ENCODE measurements around the gene PLXNA4. TPM values are rescaled to one million over a fixed set of nuclear protein-coding genes. Genes with fewer than 3 reads are reported as not detected.

Gene PLXNA4
- total RNA-seq, 1 donor from 2014 or later = 0.13 TPM

- DNase-seq (ENCODE audit: low spot score) = no peak
- no peaks in the 10 kb centered on the region for H3K36me3 Mint-ChIP-seq (ENCODE audit: low read depth)
- no peak overlapping the region for H3K27ac Mint-ChIP-seq
- H3K9me3 Mint-ChIP-seq = no peaks in the 10 kb centered on the region
- H3K4me1 Mint-ChIP-seq (ENCODE audit: low read depth) = peaks cover 17% of the 10 kb centered on the region
- no peak overlapping the region for H3K4me3 Mint-ChIP-seq
- intact Hi-C loops (cut with micrococcal nuclease) = no loop called here
- peaks cover 20% of the 10 kb centered on the region for H3K27me3 Mint-ChIP-seq (ENCODE audit: insufficient read depth)
Observed at GRCh38 chr7:132514430-132514829, 61.8 kb downstream of the PLXNA4 start.

GRCh38 chr7:132511921-132512320, 64.3 kb downstream of the PLXNA4 start:
- Mint-ChIP-seq H3K4me1 (ENCODE audit: low read depth) (peaks cover 15% of the 10 kb centered on the region), H3K4me3 (no peak overlapping the region)

GRCh38 chr7:132511387-132511786, 64.9 kb downstream of the PLXNA4 start:
- intact Hi-C loops (cut with micrococcal nuclease) = no loop called here
- H3K36me3 Mint-ChIP-seq (ENCODE audit: low read depth) = no peaks in the 10 kb centered on the region
- H3K27ac Mint-ChIP-seq = no peak overlapping the region
- peaks cover 18% of the 10 kb centered on the region for H3K27me3 Mint-ChIP-seq (ENCODE audit: insufficient read depth)
- no peaks in the 10 kb centered on the region for H3K9me3 Mint-ChIP-seq
- H3K4me1 Mint-ChIP-seq (ENCODE audit: low read depth) = peaks cover 15% of the 10 kb centered on the region
- no peak overlapping the region for H3K4me3 Mint-ChIP-seq
- DNase-seq (ENCODE audit: low spot score) = no peak

More at GRCh38 chr7:132511921-132512320, 64.3 kb downstream of the PLXNA4 start:
- DNase-seq (ENCODE audit: low spot score) = no peak
- Mint-ChIP-seq H3K27me3 (ENCODE audit: insufficient read depth) (peaks cover 18% of the 10 kb centered on the region), H3K9me3 (no peaks in the 10 kb centered on the region), H3K36me3 (ENCODE audit: low read depth) (no peaks in the 10 kb centered on the region), H3K27ac (no peak overlapping the region)
- intact Hi-C loops (cut with micrococcal nuclease) = no loop called here

GRCh38 chr7:132509643-132510042, 66.6 kb downstream of the PLXNA4 start:
- Mint-ChIP-seq H3K27me3 (ENCODE audit: insufficient read depth) (peaks cover 17% of the 10 kb centered on the region), H3K9me3 (no peaks in the 10 kb centered on the region), H3K4me3 (no peak overlapping the region), H3K27ac (no peak overlapping the region), H3K36me3 (ENCODE audit: low read depth) (no peaks in the 10 kb centered on the region), H3K4me1 (ENCODE audit: low read depth) (peaks cover 15% of the 10 kb centered on the region)
- intact Hi-C loops (cut with micrococcal nuclease) = no loop called here
- DNase-seq (ENCODE audit: low spot score) = no peak

- peaks cover 15% of the 10 kb centered on the region for H3K4me1 Mint-ChIP-seq (ENCODE audit: low read depth)
- H3K27ac Mint-ChIP-seq = no peak overlapping the region
- peaks cover 18% of the 10 kb centered on the region for H3K27me3 Mint-ChIP-seq (ENCODE audit: insufficient read depth)
- no peak for DNase-seq (ENCODE audit: low spot score)
- H3K9me3 Mint-ChIP-seq = no peaks in the 10 kb centered on the region
- H3K36me3 Mint-ChIP-seq (ENCODE audit: low read depth) = no peaks in the 10 kb centered on the region
- H3K4me3 Mint-ChIP-seq = no peak overlapping the region
- intact Hi-C loops (cut with micrococcal nuclease) = no loop called here
Observed at GRCh38 chr7:132508724-132509353, 67.4 kb downstream of the PLXNA4 start.

- Mint-ChIP-seq H3K4me3 (no peak overlapping the region), H3K27me3 (ENCODE audit: insufficient read depth) (peaks cover 12% of the 10 kb centered on the region), H3K27ac (no peak overlapping the region), H3K9me3 (no peaks in the 10 kb centered on the region), H3K4me1 (ENCODE audit: low read depth) (peaks cover 13% of the 10 kb centered on the region), H3K36me3 (ENCODE audit: low read depth) (no peaks in the 10 kb centered on the region)
- intact Hi-C loops (cut with micrococcal nuclease) = no loop called here
- no peak for DNase-seq (ENCODE audit: low spot score)
Observed at GRCh38 chr7:132504852-132505251, 71.4 kb downstream of the PLXNA4 start.

- H3K9me3 Mint-ChIP-seq = no peaks in the 10 kb centered on the region
- intact Hi-C loops (cut with micrococcal nuclease) = no loop called here
- H3K36me3 Mint-ChIP-seq (ENCODE audit: low read depth) = no peaks in the 10 kb centered on the region
Observed at GRCh38 chr7:132504071-132504470, 72.2 kb downstream of the PLXNA4 start.

GRCh38 chr7:132503415-132503814, 72.9 kb downstream of the PLXNA4 start:
- no peaks in the 10 kb centered on the region for H3K36me3 Mint-ChIP-seq (ENCODE audit: low read depth)
- no peak overlapping the region for H3K4me3 Mint-ChIP-seq
- no peak for DNase-seq (ENCODE audit: low spot score)
- no peaks in the 10 kb centered on the region for H3K9me3 Mint-ChIP-seq
- peaks cover 19% of the 10 kb centered on the region for H3K27me3 Mint-ChIP-seq (ENCODE audit: insufficient read depth)
- peaks cover 5% of the 10 kb centered on the region for H3K4me1 Mint-ChIP-seq (ENCODE audit: low read depth)
- intact Hi-C loops (cut with micrococcal nuclease) = no loop called here
- no peak overlapping the region for H3K27ac Mint-ChIP-seq

More at GRCh38 chr7:132504071-132504470, 72.2 kb downstream of the PLXNA4 start:
- Mint-ChIP-seq H3K27me3 (ENCODE audit: insufficient read depth) (peaks cover 14% of the 10 kb centered on the region), H3K27ac (no peak overlapping the region), H3K4me3 (no peak overlapping the region), H3K4me1 (ENCODE audit: low read depth) (peaks cover 5% of the 10 kb centered on the region)
- DNase-seq (ENCODE audit: low spot score) = no peak

GRCh38 chr7:132501956-132502355, 74.3 kb downstream of the PLXNA4 start:
- Mint-ChIP-seq H3K27me3 (ENCODE audit: insufficient read depth) (peaks cover 21% of the 10 kb centered on the region), H3K4me1 (ENCODE audit: low read depth) (peaks cover 5% of the 10 kb centered on the region), H3K27ac (no peak overlapping the region), H3K4me3 (no peak overlapping the region), H3K9me3 (no peaks in the 10 kb centered on the region), H3K36me3 (ENCODE audit: low read depth) (no peaks in the 10 kb centered on the region)
- intact Hi-C loops (cut with micrococcal nuclease) = no loop called here
- no peak for DNase-seq (ENCODE audit: low spot score)

- no peak overlapping the region for H3K4me3 Mint-ChIP-seq
- peaks cover 21% of the 10 kb centered on the region for H3K27me3 Mint-ChIP-seq (ENCODE audit: insufficient read depth)
- no peaks in the 10 kb centered on the region for H3K9me3 Mint-ChIP-seq
- peaks cover 5% of the 10 kb centered on the region for H3K4me1 Mint-ChIP-seq (ENCODE audit: low read depth)
- no peak for DNase-seq (ENCODE audit: low spot score)
- intact Hi-C loops (cut with micrococcal nuclease) = no loop called here
- no peak overlapping the region for H3K27ac Mint-ChIP-seq
- no peaks in the 10 kb centered on the region for H3K36me3 Mint-ChIP-seq (ENCODE audit: low read depth)
Observed at GRCh38 chr7:132500727-132501440, 75.4 kb downstream of the PLXNA4 start.

GRCh38 chr7:132499487-132499886, 76.8 kb downstream of the PLXNA4 start:
- H3K4me3 Mint-ChIP-seq = no peak overlapping the region
- no peaks in the 10 kb centered on the region for H3K9me3 Mint-ChIP-seq
- intact Hi-C loops (cut with micrococcal nuclease) = no loop called here
- no peak overlapping the region for H3K27ac Mint-ChIP-seq
- DNase-seq (ENCODE audit: low spot score) = no peak
- H3K27me3 Mint-ChIP-seq (ENCODE audit: insufficient read depth) = peaks cover 18% of the 10 kb centered on the region
- H3K4me1 Mint-ChIP-seq (ENCODE audit: low read depth) = peaks cover 5% of the 10 kb centered on the region
- no peaks in the 10 kb centered on the region for H3K36me3 Mint-ChIP-seq (ENCODE audit: low read depth)

GRCh38 chr7:132499065-132499464, 77.2 kb downstream of the PLXNA4 start:
- H3K27ac Mint-ChIP-seq = no peak overlapping the region
- H3K9me3 Mint-ChIP-seq = no peaks in the 10 kb centered on the region
- intact Hi-C loops (cut with micrococcal nuclease) = no loop called here
- H3K4me3 Mint-ChIP-seq = no peak overlapping the region
- H3K27me3 Mint-ChIP-seq (ENCODE audit: insufficient read depth) = peaks cover 17% of the 10 kb centered on the region
- no peak for DNase-seq (ENCODE audit: low spot score)
- peaks cover 5% of the 10 kb centered on the region for H3K4me1 Mint-ChIP-seq (ENCODE audit: low read depth)
- no peaks in the 10 kb centered on the region for H3K36me3 Mint-ChIP-seq (ENCODE audit: low read depth)

- peaks cover 5% of the 10 kb centered on the region for H3K4me1 Mint-ChIP-seq (ENCODE audit: low read depth)
- no peaks in the 10 kb centered on the region for H3K9me3 Mint-ChIP-seq
- peaks cover 17% of the 10 kb centered on the region for H3K27me3 Mint-ChIP-seq (ENCODE audit: insufficient read depth)
- intact Hi-C loops (cut with micrococcal nuclease) = no loop called here
- no peak overlapping the region for H3K4me3 Mint-ChIP-seq
- no peaks in the 10 kb centered on the region for H3K36me3 Mint-ChIP-seq (ENCODE audit: low read depth)
- no peak for DNase-seq (ENCODE audit: low spot score)
- no peak overlapping the region for H3K27ac Mint-ChIP-seq
Observed at GRCh38 chr7:132498319-132498718, 78.0 kb downstream of the PLXNA4 start.

Measured in activated T-helper 1 cell treated with anti-CD3 and anti-CD28 coated beads, Interleukin-12 subunit alpha, Interleukin-12 subunit beta, Interleukin-2, Interleukin-4 antibody, amounts not matched to agents 30 ng/mL and 10 ng/mL and 1 ng/mL, durations not matched to agents 14 hours and 24 hours and 36 hours (primary cell).